ENCODE data around the gene MRPS15. TPM values are rescaled to one million over a fixed set of nuclear protein-coding genes. Genes with fewer than 3 reads are reported as not detected.

The MRPS15 gene
- polyA plus RNA-seq, 4 donors: 68.2 to 122 (median 109) TPM

GRCh38 chr1:36420409-36420808, 43.8 kb downstream of the MRPS15 start:
- Histone ChIP-seq H3K4me3 (ENCODE audit: low read depth in 1 of 3, low read length in 3 of 3) (no peak overlapping the region), H3K4me1 (ENCODE audit: control insufficient read depth in 3 of 3, insufficient read depth in 2 of 3, low read depth in 1 of 3, low read length in 2 of 3) (no peaks in the 10 kb centered on the region), H3K9me3 (ENCODE audit: control insufficient read depth in 2 of 2, insufficient read depth in 1 of 2, low read depth in 1 of 2, low read length in 1 of 2) (no peaks in the 10 kb centered on the region), H3K27me3 (ENCODE audit: control insufficient read depth in 3 of 3, insufficient read depth in 3 of 3, low read length in 3 of 3) (no peaks in the 10 kb centered on the region), H3K27ac (ENCODE audit: low read depth in 1 of 3, low read length in 2 of 3) (no peak overlapping the region), H3K36me3 (ENCODE audit: control insufficient read depth in 3 of 3, insufficient read depth in 2 of 3, low read depth in 1 of 3, low read length in 3 of 3) (peaks cover 0 to 20% (median 0%) of the 10 kb centered on the region in 3 donors)
- 48 to 66% (median 64%) methylated on average over 5 of the region's 5 CpGs for WGBS, 3 donors
- FAIRE-seq (no peak), DNase-seq (no peak)

DNA sequence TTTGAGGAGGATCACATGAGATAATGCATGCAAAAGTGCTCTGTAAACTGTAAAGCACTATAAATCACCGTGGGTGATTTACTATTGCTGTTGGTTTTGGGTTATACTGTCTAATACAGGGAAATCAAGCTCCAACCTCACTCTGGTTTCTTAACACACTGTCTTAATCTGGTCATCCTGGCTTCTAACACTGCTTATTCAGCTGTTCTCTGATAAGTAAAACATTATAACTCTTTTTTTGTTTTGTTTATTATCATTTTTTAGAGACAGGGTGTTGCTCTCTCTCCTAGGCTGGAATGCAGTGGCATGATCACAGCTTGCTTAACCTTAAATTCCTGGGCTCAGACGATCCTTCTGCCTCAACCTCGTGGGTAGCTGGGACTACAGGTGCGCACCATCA, 44.6 kb downstream of the MRPS15 start:
- Histone ChIP-seq H3K4me3 (ENCODE audit: low read depth in 1 of 3, low read length in 3 of 3) (no peak overlapping the region), H3K36me3 (ENCODE audit: control insufficient read depth in 3 of 3, insufficient read depth in 2 of 3, low read depth in 1 of 3, low read length in 3 of 3) (peaks cover 0 to 20% (median 0%) of the 10 kb centered on the region in 3 donors), H3K9me3 (ENCODE audit: control insufficient read depth in 2 of 2, insufficient read depth in 1 of 2, low read depth in 1 of 2, low read length in 1 of 2) (no peaks in the 10 kb centered on the region), H3K27me3 (ENCODE audit: control insufficient read depth in 3 of 3, insufficient read depth in 3 of 3, low read length in 3 of 3) (no peaks in the 10 kb centered on the region), H3K4me1 (ENCODE audit: control insufficient read depth in 3 of 3, insufficient read depth in 2 of 3, low read depth in 1 of 3, low read length in 2 of 3) (no peaks in the 10 kb centered on the region), H3K27ac (ENCODE audit: low read depth in 1 of 3, low read length in 2 of 3) (no peak overlapping the region)
- FAIRE-seq: no peak
- WGBS, 3 donors: 83 to 92% (median 87%) methylated on average over 4 of the region's 4 CpGs
- DNase-seq: no peak

GRCh38 chr1:36419140-36419539, 45.0 kb downstream of the MRPS15 start:
- no peaks in the 10 kb centered on the region for H3K9me3 ChIP-seq (ENCODE audit: control insufficient read depth in 2 of 2, insufficient read depth in 1 of 2, low read depth in 1 of 2, low read length in 1 of 2)
- no peak for DNase-seq
- H3K27me3 ChIP-seq (ENCODE audit: control insufficient read depth in 3 of 3, insufficient read depth in 3 of 3, low read length in 3 of 3): no peaks in the 10 kb centered on the region
- WGBS, 3 donors: 84 to 88% (median 87%) methylated on average over 3 of the region's 3 CpGs
- FAIRE-seq: no peak
- no peaks in the 10 kb centered on the region for H3K4me1 ChIP-seq (ENCODE audit: control insufficient read depth in 3 of 3, insufficient read depth in 2 of 3, low read depth in 1 of 3, low read length in 2 of 3)
- no peak overlapping the region for H3K4me3 ChIP-seq (ENCODE audit: low read depth in 1 of 3, low read length in 3 of 3)
- H3K36me3 ChIP-seq (ENCODE audit: control insufficient read depth in 3 of 3, insufficient read depth in 2 of 3, low read depth in 1 of 3, low read length in 3 of 3): peaks cover 0 to 17% (median 0%) of the 10 kb centered on the region in 3 donors
- H3K27ac ChIP-seq (ENCODE audit: low read depth in 1 of 3, low read length in 2 of 3): no peak overlapping the region

GRCh38 chr1:36417931-36418330, 46.3 kb downstream of the MRPS15 start:
- Histone ChIP-seq H3K9me3 (ENCODE audit: control insufficient read depth in 2 of 2, insufficient read depth in 1 of 2, low read depth in 1 of 2, low read length in 1 of 2) (no peaks in the 10 kb centered on the region), H3K27ac (ENCODE audit: low read depth in 1 of 3, low read length in 2 of 3) (no peak overlapping the region), H3K36me3 (ENCODE audit: control insufficient read depth in 3 of 3, insufficient read depth in 2 of 3, low read depth in 1 of 3, low read length in 3 of 3) (peaks cover 0 to 15% (median 0%) of the 10 kb centered on the region in 3 donors), H3K4me1 (ENCODE audit: control insufficient read depth in 3 of 3, insufficient read depth in 2 of 3, low read depth in 1 of 3, low read length in 2 of 3) (no peaks in the 10 kb centered on the region), H3K27me3 (ENCODE audit: control insufficient read depth in 3 of 3, insufficient read depth in 3 of 3, low read length in 3 of 3) (no peaks in the 10 kb centered on the region), H3K4me3 (ENCODE audit: low read depth in 1 of 3, low read length in 3 of 3) (no peak overlapping the region)
- no peak for DNase-seq
- no peak for FAIRE-seq
- 84 to 90% (median 88%) methylated on average over 9 of the region's 9 CpGs for WGBS, 3 donors

DNA sequence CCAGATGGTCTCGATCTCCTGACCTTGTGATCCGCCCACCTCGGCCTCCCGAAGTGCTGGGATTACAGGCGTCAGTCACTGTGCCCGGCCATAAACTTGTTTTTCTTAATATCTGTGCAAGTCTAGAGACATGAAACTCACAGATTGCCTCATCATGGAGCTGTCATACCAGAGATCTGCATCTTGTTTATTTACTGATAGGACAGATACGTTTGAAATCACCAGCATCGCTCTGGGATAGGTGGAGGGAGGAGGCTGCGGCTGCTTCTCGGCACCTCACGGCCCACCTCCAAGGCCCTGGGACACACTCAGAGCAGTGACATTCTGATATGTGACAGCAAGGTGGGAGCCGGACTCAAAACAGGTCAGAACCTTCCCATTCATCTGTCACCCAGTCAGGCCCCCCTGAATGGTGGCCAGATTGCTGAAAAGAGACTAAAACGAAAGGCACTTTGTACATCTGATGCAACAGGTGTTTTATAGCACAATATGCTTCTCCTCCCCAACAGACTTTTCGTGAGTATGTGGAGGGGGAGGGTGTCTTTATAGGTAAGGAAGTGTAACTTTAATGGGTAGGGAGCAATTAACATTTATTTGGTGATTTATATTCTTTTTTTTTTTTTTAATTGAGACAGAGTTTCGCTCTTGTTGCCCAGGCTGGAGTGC, 48.4 kb downstream of the MRPS15 start:
- Histone ChIP-seq H3K27me3 (ENCODE audit: control insufficient read depth in 3 of 3, insufficient read depth in 3 of 3, low read length in 3 of 3) (no peaks in the 10 kb centered on the region), H3K27ac (ENCODE audit: low read depth in 1 of 3, low read length in 2 of 3) (peak overlapping the region in 1 of 3 donors; percentile 48), H3K4me3 (ENCODE audit: low read depth in 1 of 3, low read length in 3 of 3) (no peak overlapping the region), H3K36me3 (ENCODE audit: control insufficient read depth in 3 of 3, insufficient read depth in 2 of 3, low read depth in 1 of 3, low read length in 3 of 3) (peaks cover 0 to 10% (median 0%) of the 10 kb centered on the region in 3 donors), H3K4me1 (ENCODE audit: control insufficient read depth in 3 of 3, insufficient read depth in 2 of 3, low read depth in 1 of 3, low read length in 2 of 3) (no peaks in the 10 kb centered on the region), H3K9me3 (ENCODE audit: control insufficient read depth in 2 of 2, insufficient read depth in 1 of 2, low read depth in 1 of 2, low read length in 1 of 2) (peaks cover 0 to 3% of the 10 kb centered on the region in 2 donors)
- DNase-seq: peak in 1 of 2 donors; percentile 63
- FAIRE-seq: no peak
- 67 to 84% (median 74%) methylated on average over 15 of the region's 15 CpGs for WGBS, 3 donors

GRCh38 chr1:36414384-36414783, 49.8 kb downstream of the MRPS15 start:
- H3K36me3 ChIP-seq (ENCODE audit: control insufficient read depth in 3 of 3, insufficient read depth in 2 of 3, low read depth in 1 of 3, low read length in 3 of 3): peaks cover 0 to 10% (median 0%) of the 10 kb centered on the region in 3 donors
- no peak overlapping the region for H3K27ac ChIP-seq (ENCODE audit: low read depth in 1 of 3, low read length in 2 of 3)
- H3K4me3 ChIP-seq (ENCODE audit: low read depth in 1 of 3, low read length in 3 of 3): no peak overlapping the region
- peaks cover 0 to 3% of the 10 kb centered on the region in 2 donors for H3K9me3 ChIP-seq (ENCODE audit: control insufficient read depth in 2 of 2, insufficient read depth in 1 of 2, low read depth in 1 of 2, low read length in 1 of 2)
- H3K27me3 ChIP-seq (ENCODE audit: control insufficient read depth in 3 of 3, insufficient read depth in 3 of 3, low read length in 3 of 3): no peaks in the 10 kb centered on the region
- FAIRE-seq (no peak), DNase-seq (no peak)
- 94 to 96% (median 94%) methylated on average over 4 of the region's 4 CpGs for WGBS, 3 donors
- H3K4me1 ChIP-seq (ENCODE audit: control insufficient read depth in 3 of 3, insufficient read depth in 2 of 3, low read depth in 1 of 3, low read length in 2 of 3): no peaks in the 10 kb centered on the region

- no peak overlapping the region for H3K27ac ChIP-seq (ENCODE audit: low read depth in 1 of 3, low read length in 2 of 3)
These were observed 52.2 kb downstream of the MRPS15 start for GRCh38 chr1:36411674-36412648.

GRCh38 chr1:36408479-36408878, 55.7 kb downstream of the MRPS15 start:
- 69 to 86% (median 76%) methylated on average over 2 of the region's 2 CpGs for WGBS, 3 donors
- FAIRE-seq (no peak), DNase-seq (no peak)

More at GRCh38 chr1:36411674-36412648, 52.2 kb downstream of the MRPS15 start:
- 49 to 56% (median 49%) methylated on average over 11 of the region's 11 CpGs for WGBS, 3 donors
- H3K4me3 ChIP-seq (ENCODE audit: low read depth in 1 of 3, low read length in 3 of 3): no peak overlapping the region
- peaks cover 0 to 2% (median 0%) of the 10 kb centered on the region in 3 donors for H3K36me3 ChIP-seq (ENCODE audit: control insufficient read depth in 3 of 3, insufficient read depth in 2 of 3, low read depth in 1 of 3, low read length in 3 of 3)
- FAIRE-seq (no peak), DNase-seq (peak in 1 of 2 donors; percentile 54)
- no peaks in the 10 kb centered on the region for H3K27me3 ChIP-seq (ENCODE audit: control insufficient read depth in 3 of 3, insufficient read depth in 3 of 3, low read length in 3 of 3)
- peaks cover 0 to 3% of the 10 kb centered on the region in 2 donors for H3K9me3 ChIP-seq (ENCODE audit: control insufficient read depth in 2 of 2, insufficient read depth in 1 of 2, low read depth in 1 of 2, low read length in 1 of 2)
- no peaks in the 10 kb centered on the region for H3K4me1 ChIP-seq (ENCODE audit: control insufficient read depth in 3 of 3, insufficient read depth in 2 of 3, low read depth in 1 of 3, low read length in 2 of 3)

More at GRCh38 chr1:36408479-36408878, 55.7 kb downstream of the MRPS15 start:
- no peaks in the 10 kb centered on the region for H3K27me3 ChIP-seq (ENCODE audit: control insufficient read depth in 3 of 3, insufficient read depth in 3 of 3, low read length in 3 of 3)
- no peak overlapping the region for H3K27ac ChIP-seq (ENCODE audit: low read depth in 1 of 3, low read length in 2 of 3)
- H3K4me1 ChIP-seq (ENCODE audit: control insufficient read depth in 3 of 3, insufficient read depth in 2 of 3, low read depth in 1 of 3, low read length in 2 of 3): no peaks in the 10 kb centered on the region
- H3K4me3 ChIP-seq (ENCODE audit: low read depth in 1 of 3, low read length in 3 of 3): no peak overlapping the region
- H3K36me3 ChIP-seq (ENCODE audit: control insufficient read depth in 3 of 3, insufficient read depth in 2 of 3, low read depth in 1 of 3, low read length in 3 of 3): no peaks in the 10 kb centered on the region
- H3K9me3 ChIP-seq (ENCODE audit: control insufficient read depth in 2 of 2, insufficient read depth in 1 of 2, low read depth in 1 of 2, low read length in 1 of 2): peaks cover 0 to 3% of the 10 kb centered on the region in 2 donors

Data from small intestine (tissue), 7 donors.